NCI-H2029 (cell line): ENCODE measurements around the gene SOX9.
"Not testable (repeated sequence)": the region's sequence is repeated elsewhere in the genome, so short reads cannot be mapped to it uniquely, and the experiment has no call there.

Experiments used
- DNase-seq: peaks from one replicate; lab custom pipeline; 2025; lab: John Stamatoyannopoulos, UW

The SOX9 gene

GRCh38 chr17:72126575-72127486, 6.0 kb downstream of the SOX9 start:
- DNase-seq: no peak

DNA sequence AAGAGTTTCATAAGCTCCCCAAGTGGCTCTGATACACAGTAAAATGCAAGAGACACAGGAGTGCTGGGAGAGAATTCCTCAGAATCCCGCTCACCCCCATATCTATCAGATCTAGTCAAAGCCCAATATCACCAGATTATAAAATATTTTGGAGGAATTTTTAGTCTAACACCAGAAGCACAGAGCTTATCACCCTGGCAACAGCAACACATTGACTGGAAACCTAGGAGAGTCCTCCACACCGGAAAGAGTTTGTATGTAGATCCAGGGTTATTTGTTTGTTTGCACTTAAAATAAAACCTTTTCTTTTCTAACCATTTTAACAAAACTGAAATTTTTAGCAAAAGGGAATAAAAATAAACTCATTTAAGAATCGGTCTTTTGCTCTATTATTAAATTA, 7.2 kb downstream of the SOX9 start:
- no peak for DNase-seq

DNA sequence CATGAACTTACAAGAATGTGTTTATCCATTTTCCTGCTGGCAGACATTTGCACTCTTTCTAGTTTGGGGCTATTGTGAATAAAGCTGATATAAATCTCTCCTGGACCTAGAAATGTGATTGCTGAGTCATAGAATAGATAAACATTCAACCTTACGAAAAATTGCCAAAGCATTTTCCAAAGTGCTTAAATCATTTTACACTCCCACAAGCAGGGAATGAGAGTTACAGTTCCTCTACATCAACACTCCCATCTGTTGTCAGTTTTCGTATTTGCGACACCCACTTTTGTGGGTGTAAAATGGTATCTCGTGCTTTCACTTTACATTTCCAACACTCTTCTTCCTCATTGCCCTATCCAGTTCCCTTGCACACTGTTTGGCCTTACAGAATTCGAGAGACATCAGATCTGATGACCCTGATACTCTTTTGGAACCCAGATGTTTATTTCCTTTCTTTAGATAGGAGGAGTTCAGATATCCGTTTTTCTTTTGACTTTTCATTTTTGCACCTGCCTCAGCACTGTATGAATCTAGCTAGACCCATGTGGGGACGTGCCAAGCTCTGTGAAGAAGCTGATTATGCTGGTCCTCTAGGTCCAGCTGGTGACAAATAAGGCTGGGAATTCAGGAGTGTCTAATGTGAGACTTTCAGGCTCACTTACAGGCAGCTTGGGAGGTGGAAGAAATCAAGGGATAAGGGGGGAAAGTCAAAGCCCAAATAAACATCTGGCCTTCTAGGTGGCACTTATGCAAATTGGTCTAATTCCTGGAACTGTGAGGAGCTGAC, 14.0 kb downstream of the SOX9 start:
- no peak for DNase-seq

DNA sequence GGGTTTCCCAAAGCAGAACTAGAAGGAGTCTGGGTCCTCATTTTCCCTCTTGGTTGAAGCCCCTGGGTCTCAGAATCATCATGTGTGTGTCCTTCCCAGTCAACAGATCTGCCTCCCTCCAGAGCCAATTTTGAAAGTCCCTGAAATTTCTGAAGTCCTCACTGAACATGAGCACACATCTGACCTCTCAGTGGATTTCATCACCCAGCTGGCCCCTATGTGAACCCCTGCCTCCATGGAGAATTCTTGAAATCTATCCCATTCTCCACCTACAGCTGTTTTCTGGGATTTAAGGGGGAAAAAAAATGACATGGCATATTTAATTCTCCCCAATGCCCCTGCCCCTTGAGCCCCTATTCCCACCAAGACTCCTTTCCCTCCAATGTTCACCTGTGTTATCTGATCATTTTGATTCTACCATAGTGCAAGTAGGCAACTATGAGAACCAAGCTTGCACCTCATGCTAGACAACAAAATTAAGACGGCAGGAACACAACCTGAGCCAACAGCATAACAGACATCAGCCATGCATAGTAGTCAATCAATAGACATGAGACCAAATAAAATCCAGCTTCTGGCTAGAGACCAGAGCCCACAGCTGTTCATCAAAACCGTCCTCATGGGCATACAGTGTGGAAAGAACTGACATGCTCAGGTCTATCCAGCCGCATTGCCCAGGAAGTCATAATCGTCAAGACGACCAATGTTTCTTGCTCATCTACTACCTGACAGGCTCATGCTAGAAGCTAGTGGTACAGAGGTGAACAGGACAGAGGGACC, 14.9 kb downstream of the SOX9 start:
- no peak for DNase-seq

DNA sequence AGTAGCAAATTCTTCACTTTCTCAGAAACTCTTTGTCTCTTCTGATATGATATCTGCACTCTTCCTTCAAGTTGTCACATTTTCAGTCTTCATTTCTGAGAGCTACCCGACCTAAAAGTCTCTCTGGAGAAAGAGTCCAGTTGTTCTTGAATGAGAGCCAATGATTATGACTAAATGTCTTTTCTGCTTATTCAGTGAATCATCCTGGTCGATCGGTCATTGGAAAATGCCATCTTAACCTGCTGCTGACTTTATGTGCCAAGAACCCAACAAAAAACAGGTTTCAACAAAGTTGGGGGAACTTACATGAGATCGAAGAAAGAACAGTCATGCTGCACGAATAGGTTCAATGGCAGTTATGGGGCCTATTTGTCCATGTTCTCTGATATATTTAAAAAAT, 15.9 kb downstream of the SOX9 start:
- DNase-seq: no peak

- no peak for DNase-seq
These were observed 16.3 kb downstream of the SOX9 start for GRCh38 chr17:72137161-72137560.

GRCh38 chr17:72139212-72139611, 18.4 kb downstream of the SOX9 start:
- no peak for DNase-seq

GRCh38 chr17:72141336-72141735, 20.5 kb downstream of the SOX9 start:
- no peak for DNase-seq

GRCh38 chr17:72142097-72142496, 21.3 kb downstream of the SOX9 start:
- DNase-seq: not testable (repeated sequence)

DNA sequence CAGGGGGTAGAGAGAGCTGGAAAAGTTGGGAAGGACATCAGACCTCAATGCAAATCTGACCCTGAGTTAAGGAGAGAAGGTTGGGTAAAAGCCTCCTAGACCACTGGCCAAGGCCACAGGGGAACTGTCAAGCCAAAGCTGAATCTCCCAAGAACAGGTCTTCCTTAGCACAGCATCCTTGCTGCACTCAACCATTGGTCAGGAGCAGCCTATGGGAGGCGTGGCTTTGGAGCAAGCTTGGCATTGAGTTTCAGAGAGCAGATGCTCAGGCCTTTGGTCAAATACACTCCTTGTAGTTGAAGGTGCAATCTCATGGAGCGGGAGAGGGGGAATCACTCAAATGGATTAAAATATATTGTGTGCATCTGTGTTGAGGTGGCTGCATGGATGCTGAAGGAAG, 21.8 kb downstream of the SOX9 start:
- DNase-seq: no peak

GRCh38 chr17:72143245-72143644, 22.4 kb downstream of the SOX9 start:
- DNase-seq: peak; percentile 25

DNA sequence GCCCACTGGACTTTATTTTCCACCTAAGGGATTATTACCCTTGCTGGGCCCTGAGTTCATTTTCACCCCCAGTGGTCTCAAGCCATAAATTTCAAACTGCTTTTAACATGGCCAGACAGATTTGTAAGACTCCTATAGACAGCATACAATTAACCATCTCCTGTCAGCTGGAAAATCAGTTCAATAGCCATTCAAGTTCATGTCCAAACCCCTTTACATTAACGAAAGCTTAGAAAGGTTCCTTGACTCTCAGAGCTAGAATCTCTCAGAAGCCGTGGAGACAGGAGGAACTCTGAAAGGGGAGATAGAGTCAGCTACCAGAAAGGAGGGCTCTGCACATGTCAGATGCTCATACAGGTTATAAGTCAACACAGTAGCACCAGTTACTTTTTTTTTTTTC, 23.3 kb downstream of the SOX9 start:
- no peak for DNase-seq

- no peak for DNase-seq
These were observed 24.7 kb downstream of the SOX9 start for GRCh38 chr17:72145562-72145961.

DNA sequence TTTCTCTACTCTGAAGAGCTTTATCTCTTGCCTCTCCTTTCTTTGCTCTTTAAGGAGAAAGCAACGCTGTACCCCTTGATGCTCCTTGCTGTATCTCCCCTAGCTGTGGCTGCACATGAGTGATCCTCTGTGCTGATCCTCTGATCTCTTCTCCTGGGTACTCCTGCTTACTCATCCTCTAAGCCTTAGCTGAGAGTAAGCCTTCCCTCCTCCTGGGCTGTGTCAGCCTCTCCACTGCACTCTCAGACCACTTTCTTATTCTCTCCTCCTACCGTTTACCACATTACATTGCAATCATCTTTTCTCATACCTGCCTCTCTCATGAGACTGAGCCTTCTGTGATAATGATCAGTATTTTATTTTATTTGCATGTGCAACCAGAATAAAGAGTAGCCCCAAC, 25.1 kb downstream of the SOX9 start:
- no peak for DNase-seq

DNA sequence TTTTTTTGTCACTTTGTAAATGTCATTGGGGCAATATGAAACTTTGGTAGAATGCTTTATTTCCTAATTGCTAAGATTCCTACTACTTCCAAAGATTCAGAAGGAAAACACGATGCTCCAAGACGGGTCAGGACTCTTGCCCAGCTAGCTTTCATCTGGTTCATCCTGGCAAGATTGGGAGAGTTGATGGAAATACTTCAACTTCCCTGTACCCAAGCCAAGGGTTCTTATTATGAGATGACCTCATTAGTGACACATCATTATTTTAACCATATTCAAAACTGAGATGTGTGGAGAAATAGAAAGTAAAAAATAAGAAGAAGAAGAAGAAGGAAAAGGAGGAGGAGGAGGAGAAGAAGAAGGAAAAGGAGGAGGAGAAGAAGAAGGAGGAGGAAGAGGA, 25.6 kb downstream of the SOX9 start:
- no peak for DNase-seq

DNA sequence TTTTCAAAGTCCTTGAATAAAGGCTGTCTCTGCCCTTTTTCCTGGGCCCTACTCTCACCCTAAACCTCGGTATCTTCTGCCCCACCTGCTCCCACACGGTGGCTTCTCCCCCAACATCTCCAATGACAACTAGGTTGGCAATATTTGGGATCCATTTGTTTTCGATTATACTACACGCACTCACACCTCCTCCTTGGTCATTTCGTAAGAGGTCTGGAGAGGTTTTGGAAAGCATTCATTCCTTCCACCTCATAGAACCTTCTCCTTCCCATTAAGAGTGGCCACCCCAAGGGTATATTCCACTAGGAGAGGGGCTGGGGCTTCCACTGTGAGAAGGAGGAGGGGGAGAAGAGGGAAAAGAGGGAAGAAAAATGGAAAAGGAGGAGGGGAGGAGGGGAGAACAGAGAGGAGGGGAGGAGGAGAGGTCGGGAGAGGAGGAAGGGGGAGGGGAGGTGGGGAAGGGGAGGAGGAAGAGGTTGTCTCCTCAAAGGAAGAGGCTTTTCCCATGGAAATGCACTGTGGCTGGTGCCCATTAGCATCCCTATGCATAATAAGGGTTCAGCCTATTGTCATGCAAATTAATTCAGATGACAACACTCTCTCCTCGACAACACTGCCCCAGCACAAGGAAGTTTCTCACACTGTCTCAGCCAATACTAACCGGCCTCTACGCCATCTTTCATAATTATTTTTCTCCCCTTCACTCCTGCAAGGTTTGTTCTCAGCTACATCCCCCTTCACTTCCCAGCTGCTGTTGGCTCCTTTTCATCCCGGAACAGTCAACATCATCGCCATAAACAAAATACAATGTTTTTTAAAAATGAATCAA, 30.0 kb downstream of the SOX9 start:
- DNase-seq: peak; percentile 59

DNA sequence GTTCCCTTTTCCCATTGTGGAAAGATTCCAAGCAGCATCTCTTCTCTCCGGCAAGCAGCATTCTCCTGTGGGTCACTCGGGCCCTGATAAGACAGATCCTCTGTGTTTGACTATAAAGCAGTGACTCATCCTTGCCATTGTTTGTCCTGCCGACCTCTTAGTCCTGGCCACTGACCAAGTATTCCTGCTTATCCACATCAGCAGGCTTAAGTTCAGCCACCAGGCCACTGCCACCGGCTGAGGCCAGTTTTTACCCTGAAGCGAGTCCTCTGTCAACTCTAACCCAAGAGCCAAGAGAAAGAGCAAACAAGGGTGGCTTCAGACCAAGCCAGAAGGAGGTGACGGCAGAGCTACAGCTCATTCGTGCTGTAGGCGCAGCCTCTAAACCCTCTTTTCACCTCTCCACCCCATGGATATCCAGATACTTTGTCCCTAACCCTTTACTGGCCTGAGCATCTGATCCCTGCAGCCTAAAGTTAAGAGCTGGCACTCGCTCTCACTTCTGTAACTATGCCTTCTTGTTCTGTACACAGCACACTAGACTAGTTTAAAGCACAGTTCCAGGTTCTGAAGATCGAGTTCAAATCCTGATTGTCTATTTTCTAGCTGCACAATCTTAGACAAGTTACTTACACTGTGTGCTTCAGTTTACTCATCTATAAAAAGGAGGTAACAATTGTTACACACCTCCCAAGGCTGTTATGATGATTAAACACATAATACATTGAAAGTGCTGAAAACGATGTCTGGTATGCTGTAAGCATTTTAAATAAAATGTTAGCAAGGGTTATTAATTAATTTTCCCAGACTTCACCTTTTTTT, 31.0 kb downstream of the SOX9 start:
- DNase-seq: peak; percentile 92

DNA sequence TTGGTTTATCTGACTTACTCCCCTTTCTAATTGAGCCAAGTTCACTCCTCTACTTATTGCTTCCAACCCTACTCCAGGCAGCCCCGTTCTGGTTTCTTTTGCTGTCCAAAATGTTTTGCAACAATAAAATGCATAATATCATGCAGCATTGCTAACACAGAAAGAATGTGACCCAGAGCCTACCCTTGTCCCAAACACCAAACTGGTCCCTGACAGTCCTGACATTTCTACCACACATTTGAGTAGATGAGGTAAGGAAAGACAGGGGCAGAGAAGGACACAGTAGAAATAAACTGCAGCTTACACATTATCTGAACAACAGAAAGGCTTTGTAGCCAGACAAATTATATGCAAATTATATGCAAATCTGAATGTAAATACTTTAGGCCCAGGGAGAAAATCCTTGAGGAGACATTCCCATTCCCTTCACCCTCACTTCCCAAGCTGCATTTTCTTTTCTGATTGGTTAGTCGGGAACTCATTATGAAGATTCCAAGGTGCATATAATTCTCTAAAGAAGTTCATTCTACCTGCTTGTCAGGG, 31.6 kb downstream of the SOX9 start:
- DNase-seq: no peak

DNA sequence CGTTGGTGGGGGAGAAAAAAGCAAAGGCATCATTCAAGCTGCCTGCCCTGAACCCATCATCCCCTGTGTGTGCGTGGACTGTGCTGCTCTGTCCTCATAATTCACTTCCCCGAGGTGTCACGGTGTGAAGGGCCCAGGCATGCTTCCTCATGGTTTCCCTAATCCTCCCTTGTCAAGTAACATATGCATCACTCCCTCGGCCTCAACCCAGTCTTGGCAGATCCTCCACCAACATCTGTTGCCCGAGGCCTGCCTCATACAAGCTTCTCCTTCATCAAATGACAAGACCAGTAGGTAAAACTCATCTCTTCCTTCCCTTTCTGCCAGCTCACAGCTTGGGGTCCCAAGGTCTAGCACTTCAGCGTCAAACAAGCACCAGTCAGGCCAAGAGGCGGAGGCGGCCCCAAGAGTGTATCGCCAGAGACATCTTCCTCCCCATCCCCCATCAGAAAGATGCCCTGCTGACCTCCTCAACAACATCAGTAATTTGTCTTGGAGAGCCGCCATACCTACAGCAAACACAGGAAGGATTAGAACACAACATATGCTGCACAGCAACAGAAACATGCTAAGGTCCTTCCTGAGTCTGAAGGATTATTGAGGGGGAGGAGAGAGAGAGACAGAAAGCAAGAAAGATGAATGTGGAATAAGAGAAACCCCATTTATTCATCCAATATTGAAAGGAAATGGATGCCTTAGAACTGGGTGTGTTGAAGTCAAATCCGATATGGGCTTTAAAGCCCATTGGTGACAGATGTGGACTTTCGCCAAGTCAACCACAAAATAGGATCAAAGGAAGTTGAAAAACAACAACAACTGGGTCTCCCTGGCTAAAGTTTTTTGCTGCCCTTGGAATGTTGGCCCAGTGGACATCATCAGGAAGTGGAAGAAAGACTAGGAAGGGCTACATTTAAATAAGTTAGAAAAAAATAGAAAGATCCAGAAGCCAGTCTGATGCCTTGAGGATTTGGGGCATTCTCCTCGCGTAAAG, 38.4 kb downstream of the SOX9 start:
- DNase-seq: peak; percentile 42
